Sigmoid colon (tissue), 7 donors: ENCODE measurements around the gene TRMT2A. TPM values are rescaled to one million over a fixed set of nuclear protein-coding genes. Genes with fewer than 3 reads are reported as not detected.

Experiments used
- DNase-seq: peaks from one replicate; pipeline ENCODE4 v3.0.0-alpha.2; 2019
- H3K27ac ChIP-seq, 4 donors: fragments of 200-600 bp; sonication (generic); one replicate each; pipeline ENCODE4 v1.5.1; 2016 to 2019; ENCODE audit warnings: mild to moderate bottlenecking in 1 of 4
- H3K27me3 ChIP-seq, 3 donors: fragments of 200-600 bp; sonication (generic); one replicate each; pipeline ENCODE4 v1.5.1; 2019; ENCODE audit warnings: mild to moderate bottlenecking in 1 of 3
- H3K36me3 ChIP-seq, 4 donors: fragments of 200-600 bp; sonication (generic); one replicate each; pipeline ENCODE4 v1.5.1; 2016 to 2019
- H3K4me1 ChIP-seq, 4 donors: fragments of 200-600 bp; sonication (generic); one replicate each; pipeline ENCODE4 v1.5.1; 2017 to 2019
- H3K4me3 ChIP-seq, 4 donors: fragments of 200-600 bp; sonication (generic); one replicate each; pipeline ENCODE4 v1.5.1; 2017 to 2019; ENCODE audit warnings: mild to moderate bottlenecking in 2 of 4, moderate library complexity in 1 of 4
- H3K9me3 ChIP-seq, 4 donors: fragments of 200-600 bp in 3 of 4; sonication (generic) in 3 of 4; one replicate each; pipeline versions ENCODE4 v1.5.1 to v1.6.1; 2013 to 2019
- CTCF ChIP-seq, 4 experiments: fragments of 450-650 bp in 3 of 4; fragments of 200-600 bp in 1 of 4; IDR thresholded peaks; one replicate each; pipeline ENCODE4 v1.5.1; 2016 to 2019; ENCODE audit warnings: antibody characterized with exemption in 4 of 4, mild to moderate bottlenecking in 3 of 4, moderate library complexity in 2 of 4
- EP300 ChIP-seq, 4 donors: sonication (generic); formaldehyde crosslinking; IDR thresholded peaks; one replicate each; pipeline ENCODE4 v1.6.1; 2017; ENCODE audit warnings: antibody characterized with exemption in 4 of 4
- POLR2A ChIP-seq, 2 donors: fragments of 450-650 bp; IDR thresholded peaks; one replicate each; pipeline ENCODE4 v1.6.1; 2016; ENCODE audit warnings: antibody characterized with exemption in 2 of 2, mild to moderate bottlenecking in 2 of 2, moderate library complexity in 2 of 2
- POLR2AphosphoS5 ChIP-seq, 4 donors: sonication (generic); formaldehyde crosslinking; IDR thresholded peaks; one replicate each; pipeline ENCODE4 v1.6.1; 2017; ENCODE audit warnings: antibody characterized with exemption in 4 of 4
- WGBS, 2 donors: extraction: QIAGEN DNeasy Blood & Tissue Kit; methylation state at CpG; one replicate each; pipeline ENCODE4 v1.1.7; 2013; 5-methylcytosine and 5-hydroxymethylcytosine counted together
- intact Hi-C: fragments of 100-400 bp; cut with DNase I; formaldehyde crosslinking; loops from one replicate; pipeline ENCODE4 v1.15.1; 2023
- polyA plus RNA-seq, 3 donors: library from polyadenylated mRNA; stranded (reverse); fragments of 200-250 nt; gene quantifications; one replicate each; pipeline ENCODE4 v1.2.3, GENCODE V29; 2013
- total RNA-seq, 4 donors: library from RNA; depleted of rRNA; stranded (reverse); fragments of >200 nt; gene quantifications; one replicate each; pipeline ENCODE4 v1.1.0, GENCODE V29; 2016
- donor health status: healthy with polysubstance abuse.
- donor health status: Bipolar disorder and iron deficiency.
- donor health status: healthy.

TRMT2A gene
- total and polyA plus RNA-seq, 7 donors = 8.6 to 55.1 (median 43.7) TPM

GRCh38 chr22:20136603-20136873, 19.5 kb upstream of the TRMT2A start:
- TF ChIP-seq POLR2AphosphoS5 (IDR thresholded peaks at IDR 0.05) (no peak), CTCF (IDR thresholded peaks at IDR 0.05) (no peak), POLR2A (IDR thresholded peaks at IDR 0.05) (no peak), EP300 (IDR thresholded peaks at IDR 0.05) (no peak)
- intact Hi-C loops = loop anchor here (10.0 kb wide), 1 partner anchor 282 kb away; the partner anchor contains the start of genes GNB1L and RTL10
- Histone ChIP-seq H3K27ac (no peak overlapping the region), H3K36me3 (peaks cover 0 to 14% (median 0%) of the 10 kb centered on the region in 4 donors), H3K4me3 (no peak overlapping the region), H3K27me3 (no peaks in the 10 kb centered on the region), H3K9me3 (no peaks in the 10 kb centered on the region), H3K4me1 (peaks cover 0 to 67% (median 62%) of the 10 kb centered on the region in 4 donors)
- 97% methylated on average over 5 of the region's 5 CpGs for WGBS, 2 donors
- no peak for DNase-seq

GRCh38 chr22:20135806-20136602, 19.0 kb upstream of the TRMT2A start:
- 86 to 89% methylated on average over 25 of the region's 25 CpGs for WGBS, 2 donors
- intact Hi-C loops = loop anchor here (10.0 kb wide), 1 partner anchor 281 kb away; the partner anchor contains the start of genes GNB1L and RTL10
- H3K27ac ChIP-seq = no peak overlapping the region
- DNase-seq = no peak
- no peak overlapping the region for H3K4me3 ChIP-seq
- TF ChIP-seq EP300 (IDR thresholded peaks at IDR 0.05) (no peak), CTCF (IDR thresholded peaks at IDR 0.05) (no peak), POLR2A (IDR thresholded peaks at IDR 0.05) (no peak), POLR2AphosphoS5 (IDR thresholded peaks at IDR 0.05) (no peak)
- no peaks in the 10 kb centered on the region for H3K9me3 ChIP-seq
- no peaks in the 10 kb centered on the region for H3K27me3 ChIP-seq
- peaks cover 0 to 67% (median 62%) of the 10 kb centered on the region in 4 donors for H3K4me1 ChIP-seq
- peaks cover 0 to 14% (median 0%) of the 10 kb centered on the region in 4 donors for H3K36me3 ChIP-seq

GRCh38 chr22:20135265-20135664, 18.2 kb upstream of the TRMT2A start:
- no peak for DNase-seq
- H3K9me3 ChIP-seq = no peaks in the 10 kb centered on the region
- no peak overlapping the region for H3K4me3 ChIP-seq
- H3K27me3 ChIP-seq = no peaks in the 10 kb centered on the region
- no peak for TF ChIP-seq POLR2A (IDR thresholded peaks at IDR 0.05)
- no peak for TF ChIP-seq EP300 (IDR thresholded peaks at IDR 0.05)
- no peak for TF ChIP-seq CTCF (IDR thresholded peaks at IDR 0.05)
- peaks cover 0 to 11% (median 0%) of the 10 kb centered on the region in 4 donors for H3K36me3 ChIP-seq
- intact Hi-C loops = loop anchor here (10.0 kb wide), 1 partner anchor 280 kb away; the partner anchor contains the start of genes GNB1L and RTL10
- 58 to 80% methylated on average over 4 of the region's 4 CpGs for WGBS, 2 donors
- peaks cover 0 to 74% (median 68%) of the 10 kb centered on the region in 4 donors for H3K4me1 ChIP-seq
- no peak overlapping the region for H3K27ac ChIP-seq

- H3K4me3 ChIP-seq = no peak overlapping the region
- no peak for DNase-seq
- H3K27me3 ChIP-seq = no peaks in the 10 kb centered on the region
- peaks cover 0 to 76% (median 69%) of the 10 kb centered on the region in 4 donors for H3K4me1 ChIP-seq
- WGBS, 2 donors = 69 to 87% methylated on average over 12 of the region's 12 CpGs
- no peaks in the 10 kb centered on the region for H3K9me3 ChIP-seq
- no peak overlapping the region for H3K27ac ChIP-seq
- no peaks in the 10 kb centered on the region for H3K36me3 ChIP-seq
- intact Hi-C loops = loop anchor here (5.0 to 10.0 kb wide), 3 partner anchors 52 to 279 kb away; partner anchors contain the start of genes DGCR8, GNB1L, RTL10 and TANGO2
- TF ChIP-seq POLR2A (IDR thresholded peaks at IDR 0.05) = no peak
- no peak for TF ChIP-seq EP300 (IDR thresholded peaks at IDR 0.05)
- TF ChIP-seq CTCF (IDR thresholded peaks at IDR 0.05) = no peak
- TF ChIP-seq POLR2AphosphoS5 (IDR thresholded peaks at IDR 0.05) = no peak
These were observed 17.0 kb upstream of the TRMT2A start for GRCh38 chr22:20133930-20134549.
